ENCODE data around the gene AP1G2. TPM values are rescaled to one million over a fixed set of nuclear protein-coding genes. Genes with fewer than 3 reads are reported as not detected.

Gene AP1G2
- total and polyA plus RNA-seq, 2 of the 4 experiments (the other 2 are of a cell fraction): 2.9 to 19.2 TPM

DNA sequence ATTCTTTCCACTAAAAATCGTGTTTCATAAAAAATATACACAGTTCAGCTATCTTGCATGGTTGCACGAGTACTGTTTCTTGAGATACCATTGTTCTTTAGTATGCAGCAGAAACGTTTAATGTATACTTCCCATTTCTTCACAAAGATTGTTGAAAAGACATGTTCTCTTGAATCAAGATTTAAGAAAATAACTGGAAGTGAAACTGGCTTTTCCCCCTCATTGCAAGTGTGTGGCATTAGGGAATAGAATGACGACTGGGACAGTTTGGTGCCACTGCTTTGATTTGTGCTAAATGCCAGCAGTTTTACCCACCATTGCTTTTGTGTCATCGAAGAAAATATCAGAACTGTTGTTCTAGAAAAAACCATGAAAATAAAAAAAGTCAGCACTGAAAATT lies 48.3 kb upstream of the AP1G2 start:
- WGBS, 2 experiments (ENCODE audit: extremely low coverage in 2 of 2, insufficient read length in 1 of 2): no CpG with 5 or more reads among the region's 5 CpGs

More for the DNA sequence above, 48.3 kb upstream of the AP1G2 start:
- Histone ChIP-seq H2AFZ (replicated peaks; ENCODE audit: low read length, poor library complexity) (no peak overlapping the region), H2BK5ac (ENCODE audit: low read depth, low read length, poor library complexity, severe bottlenecking) (no peak overlapping the region), H2BK120ac (ENCODE audit: low read depth, low read length) (no peak overlapping the region), H3K14ac (replicated peaks; ENCODE audit: low read depth, low read length) (no peak overlapping the region), H3K4me1 (ENCODE audit: control insufficient read depth, insufficient read depth, low read length) (no peaks in the 10 kb centered on the region), H4K8ac (ENCODE audit: low read depth in 2 of 2, low read length in 2 of 2) (no peak overlapping the region), H2AK5ac (ENCODE audit: low read depth, low read length) (no peak overlapping the region), H3K18ac (ENCODE audit: low read depth, low read length) (no peak overlapping the region), H3K9me1 (ENCODE audit: insufficient read depth, low read length) (no peaks in the 10 kb centered on the region), H3K4ac (ENCODE audit: low read depth, low read length) (no peak overlapping the region), H3K9ac (ENCODE audit: low read depth, low read length) (no peak overlapping the region), H3K4me3 (ENCODE audit: insufficient read depth, low read depth, low read length) (no peak overlapping the region), H2AK9ac (replicated peaks; ENCODE audit: low read depth, low read length, poor library complexity) (no peak overlapping the region), H3K9me3 (ENCODE audit: control insufficient read depth, insufficient read depth, low read length) (no peaks in the 10 kb centered on the region), H2BK15ac (ENCODE audit: low read depth, low read length) (no peak overlapping the region), H3K79me1 (ENCODE audit: low read depth in 1 of 2, low read length in 2 of 2) (no peaks in the 10 kb centered on the region), H3K56ac (ENCODE audit: extremely low read depth, insufficient read depth, low read length) (no peak overlapping the region), H3K27ac (ENCODE audit: insufficient read depth, low read length) (no peak overlapping the region), H3K4me2 (ENCODE audit: low read depth, low read length) (no peak overlapping the region), H3K23ac (ENCODE audit: low read depth, low read length) (no peak overlapping the region), H4K20me1 (ENCODE audit: insufficient read depth, low read length) (no peaks in the 10 kb centered on the region), H3K27me3 (ENCODE audit: control insufficient read depth, insufficient read depth, low read length) (peaks cover 2% of the 10 kb centered on the region), H4K91ac (ENCODE audit: insufficient read depth, low read depth, low read length) (no peak overlapping the region), H2BK20ac (ENCODE audit: low read depth, low read length) (no peak overlapping the region), H4K5ac (ENCODE audit: low read depth, low read length) (no peak overlapping the region), H3K36me3 (ENCODE audit: control insufficient read depth, insufficient read depth, low read length) (no peaks in the 10 kb centered on the region)
- no peak for ATAC-seq (ENCODE audit: low read depth)
- intact Hi-C loops (cut with micrococcal nuclease) (no loop called here), dilution Hi-C loops (cut with HindIII; ENCODE audit: low sequenced_read_pairs, unreplicated experiment) (no loop called here), in situ Hi-C loops (cut with MboI; ENCODE audit: low sequenced_read_pairs) (no loop called here)
- ChIA-PET POLR2A (ENCODE audit: unreplicated experiment) (no interaction called here), CTCF (interaction anchor here (1.1 kb wide), 1 partner anchor 16 kb away, joined by 5 read pairs; no protein-coding TSS in a partner anchor)
- no TSS peak for BruUV-seq (replicated peaks)
- TF ChIP-seq CEBPB (IDR thresholded peaks at IDR 0.05; ENCODE audit: low read depth, low read length) (no peak), BHLHE40 (IDR thresholded peaks at IDR 0.05; ENCODE audit: low read depth, low read length) (no peak), SMC3 (IDR thresholded peaks at IDR 0.05; ENCODE audit: low read depth, low read length) (no peak)
- DNase-seq: no peak

Data from IMR-90 (cell line).